ENCODE results near the gene ARG1. TPM values are rescaled to one million over a fixed set of nuclear protein-coding genes. Genes with fewer than 3 reads are reported as not detected.
A peak's percentile ranks its signal among the peaks of the same experiment; 100 is the strongest.

ARG1 gene
- polyA plus RNA-seq, 2 of the 4 experiments (the other 2 are of a cell fraction), result not detected

DNA sequence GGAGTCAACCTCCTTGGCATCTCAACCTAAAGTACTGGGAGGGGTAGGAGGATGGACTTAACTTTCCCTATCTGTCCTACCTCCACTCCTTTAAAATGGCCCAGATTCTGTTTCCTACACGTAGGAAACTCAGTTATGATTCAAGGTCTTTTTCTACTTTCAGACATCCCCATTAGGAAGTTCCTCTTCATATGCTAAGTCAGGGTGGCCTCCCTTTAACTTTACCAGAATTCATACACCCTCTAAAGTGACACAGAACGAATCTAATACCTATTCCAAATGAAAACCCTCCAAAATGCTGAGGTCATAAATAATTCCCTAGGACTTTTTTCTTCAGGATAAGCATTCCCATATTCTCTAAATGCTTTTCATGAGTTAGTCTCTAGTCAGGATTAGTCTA is 15.6 kb downstream of the ARG1 start:
- no peak for ATAC-seq
- no peak overlapping the region for H3K4me3 ChIP-seq
- TF ChIP-seq NFE2L2 (conservative IDR thresholded peaks at IDR 0.05; ENCODE audit: low read length) (no peak), CEBPB (IDR thresholded peaks at IDR 0.05) (no peak), KDM1A (IDR thresholded peaks at IDR 0.05; ENCODE audit: low read depth) (no peak), HOXB13 (CRISPR knock-in tag; IDR thresholded peaks at IDR 0.05; ENCODE audit: low read depth) (no peak), RFX5 (IDR thresholded peaks at IDR 0.05) (no peak), TFCP2L1 (CRISPR knock-in tag; IDR thresholded peaks at IDR 0.05) (no peak), POLR2AphosphoS2 (conservative IDR thresholded peaks at IDR 0.05; ENCODE audit: low read length) (no peak), FOSB (CRISPR knock-in tag; IDR thresholded peaks at IDR 0.05) (no peak), CHD4 (IDR thresholded peaks at IDR 0.05; ENCODE audit: borderline replicate concordance) (no peak), POLR2A (IDR thresholded peaks at IDR 0.05; ENCODE audit: low read length) (no peak), MAFK (IDR thresholded peaks at IDR 0.05; ENCODE audit: partially characterized antibody) (no peak)
- TF ChIP-seq, protein P1, sequence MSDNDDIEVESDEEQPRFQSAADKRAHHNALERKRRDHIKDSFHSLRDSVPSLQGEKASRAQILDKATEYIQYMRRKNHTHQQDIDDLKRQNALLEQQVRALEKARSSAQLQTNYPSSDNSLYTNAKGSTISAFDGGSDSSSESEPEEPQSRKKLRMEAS (IDR thresholded peaks at IDR 0.05), result no peak
- no peak for DNase-seq (ENCODE audit: low read depth in 1 of 2, low spot score in 1 of 2)
- ChIA-PET POLR2A (no interaction called here), CTCF (no interaction called here)
- no peak overlapping the region for H3K4me2 ChIP-seq
- H3K27ac ChIP-seq, result no peak overlapping the region
- H3K9me3 ChIP-seq, result no peaks in the 10 kb centered on the region
- H3K4me1 ChIP-seq, result no peaks in the 10 kb centered on the region
- FAIRE-seq, result no peak
- WGBS (ENCODE audit: missing lambda C conversion rate), result 93% methylated on average over 2 of the region's 2 CpGs

DNA sequence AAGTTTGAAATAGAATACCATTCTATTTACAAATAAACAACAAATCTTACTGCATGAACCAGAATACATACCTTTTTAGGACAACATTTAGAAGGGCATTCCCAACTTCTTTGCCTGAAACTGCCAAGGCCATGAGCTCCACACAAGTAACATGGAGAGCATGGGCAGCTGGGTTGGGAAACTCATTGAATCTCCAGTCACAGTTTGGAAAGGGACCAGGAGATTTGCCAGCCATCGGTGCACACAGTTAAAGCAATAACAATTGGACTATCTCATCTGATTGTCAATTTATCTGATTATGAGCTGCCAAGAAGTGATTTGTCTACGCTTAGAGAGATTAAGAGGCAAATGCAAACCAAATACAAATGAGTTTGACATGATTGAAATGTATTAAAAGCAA is 19.9 kb downstream of the ARG1 start:
- H3K4me3 ChIP-seq, result no peak overlapping the region
- ATAC-seq, result no peak
- no peaks in the 10 kb centered on the region for H3K9me3 ChIP-seq
- POLR2A ChIA-PET, result no interaction called here
- no peak for DNase-seq (ENCODE audit: low read depth in 1 of 2, low spot score in 1 of 2)
- FAIRE-seq, result no peak
- CTCF ChIA-PET, result no interaction called here
- no peak overlapping the region for H3K27ac ChIP-seq
- no peaks in the 10 kb centered on the region for H3K4me1 ChIP-seq
- 97% methylated on average over 2 of the region's 2 CpGs for WGBS (ENCODE audit: missing lambda C conversion rate)
- no peak overlapping the region for H3K4me2 ChIP-seq
- TF ChIP-seq GATA3 (IDR thresholded peaks at IDR 0.05; ENCODE audit: borderline replicate concordance) (no peak), KDM5A (IDR thresholded peaks at IDR 0.05) (no peak), HOXB5 (CRISPR knock-in tag; IDR thresholded peaks at IDR 0.05) (no peak), CHD4 (IDR thresholded peaks at IDR 0.05; ENCODE audit: borderline replicate concordance) (no peak), NR3C1 (IDR thresholded peaks at IDR 0.05) (no peak)
- TF ChIP-seq, protein P2, sequence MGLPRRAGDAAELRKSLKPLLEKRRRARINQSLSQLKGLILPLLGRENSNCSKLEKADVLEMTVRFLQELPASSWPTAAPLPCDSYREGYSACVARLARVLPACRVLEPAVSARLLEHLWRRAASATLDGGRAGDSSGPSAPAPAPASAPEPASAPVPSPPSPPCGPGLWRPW (IDR thresholded peaks at IDR 0.05), result no peak

DNA sequence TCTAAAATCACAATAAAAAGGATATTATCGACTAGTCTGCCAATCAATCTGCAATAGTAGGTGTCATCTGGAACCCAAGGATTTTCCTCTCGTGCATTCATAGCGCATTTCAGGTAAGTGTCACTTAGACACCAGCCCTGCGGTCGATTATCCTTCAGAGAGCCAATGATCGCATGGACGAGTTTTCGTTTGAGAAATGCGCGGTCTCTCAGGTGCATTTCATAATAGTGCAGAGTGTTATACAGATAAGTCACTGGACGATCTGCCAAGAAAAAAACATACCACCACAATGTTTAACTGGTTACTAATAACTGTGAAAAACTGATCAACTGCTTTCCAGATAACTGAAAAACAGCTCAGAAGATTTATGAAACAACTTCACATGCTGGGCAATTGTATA is 21.0 kb downstream of the ARG1 start:
- 91% methylated on average over 11 of the region's 11 CpGs for WGBS (ENCODE audit: missing lambda C conversion rate)
- Histone ChIP-seq H3K9me3 (no peaks in the 10 kb centered on the region), H3K4me2 (no peak overlapping the region), H3K4me1 (no peaks in the 10 kb centered on the region), H3K27ac (no peak overlapping the region), H3K4me3 (no peak overlapping the region)
- ATAC-seq (no peak), DNase-seq (ENCODE audit: low read depth in 1 of 2, low spot score in 1 of 2) (no peak), FAIRE-seq (no peak)
- ChIA-PET POLR2A (no interaction called here), CTCF (interaction anchor here (1.5 kb wide), 1 partner anchor 34 kb away, joined by 3 read pairs; the partner anchor contains the start of gene MED23)
- TF ChIP-seq, protein P3, sequence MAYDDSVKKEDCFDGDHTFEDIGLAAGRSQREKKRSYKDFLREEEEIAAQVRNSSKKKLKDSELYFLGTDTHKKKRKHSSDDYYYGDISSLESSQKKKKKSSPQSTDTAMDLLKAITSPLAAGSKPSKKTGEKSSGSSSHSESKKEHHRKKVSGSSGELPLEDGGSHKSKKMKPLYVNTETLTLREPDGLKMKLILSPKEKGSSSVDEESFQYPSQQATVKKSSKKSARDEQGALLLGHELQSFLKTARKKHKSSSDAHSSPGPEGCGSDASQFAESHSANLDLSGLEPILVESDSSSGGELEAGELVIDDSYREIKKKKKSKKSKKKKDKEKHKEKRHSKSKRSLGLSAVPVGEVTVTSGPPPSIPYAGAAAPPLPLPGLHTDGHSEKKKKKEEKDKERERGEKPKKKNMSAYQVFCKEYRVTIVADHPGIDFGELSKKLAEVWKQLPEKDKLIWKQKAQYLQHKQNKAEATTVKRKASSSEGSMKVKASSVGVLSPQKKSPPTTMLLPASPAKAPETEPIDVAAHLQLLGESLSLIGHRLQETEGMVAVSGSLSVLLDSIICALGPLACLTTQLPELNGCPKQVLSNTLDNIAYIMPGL (CRISPR knock-in tag; IDR thresholded peaks at IDR 0.05; ENCODE audit: borderline replicate concordance), result no peak
- TF ChIP-seq ZFP36 (IDR thresholded peaks at IDR 0.05; ENCODE audit: borderline replicate concordance, partially characterized antibody), result no peak
- no peak for TF ChIP-seq ZNF302 (CRISPR knock-in tag; IDR thresholded peaks at IDR 0.05)
- TF ChIP-seq HDAC2 (IDR thresholded peaks at IDR 0.05), result no peak

DNA sequence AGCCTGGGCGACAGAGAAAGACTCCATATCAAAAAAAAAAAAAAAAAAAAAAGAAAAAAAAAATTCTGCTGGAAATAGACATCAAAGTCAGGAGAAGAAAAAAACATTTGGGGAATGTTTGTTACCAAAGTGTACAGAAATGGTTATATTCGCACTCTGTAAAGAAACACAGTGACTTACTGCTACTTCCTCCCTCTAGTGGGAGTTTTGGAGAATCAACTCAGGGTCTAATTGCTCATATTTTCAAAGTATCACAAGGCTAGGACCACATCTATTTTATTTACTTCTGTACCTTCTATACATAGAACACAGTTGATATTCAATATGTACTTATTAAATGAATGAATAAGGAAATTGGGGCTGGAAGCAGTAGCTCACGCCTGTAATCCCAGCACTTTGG is 24.4 kb downstream of the ARG1 start:
- CTCF ChIA-PET, result interaction anchor here (1.1 to 1.6 kb wide), 2 partner anchors 31 to 503 kb away, joined by 3 to 4 read pairs; no protein-coding TSS in a partner anchor

More for the DNA sequence above, 24.4 kb downstream of the ARG1 start:
- no peak for FAIRE-seq
- no peaks in the 10 kb centered on the region for H3K4me1 ChIP-seq
- no peak for TF ChIP-seq RNF2 (IDR thresholded peaks at IDR 0.05; ENCODE audit: borderline replicate concordance, low read depth)
- no peak for TF ChIP-seq MAZ (IDR thresholded peaks at IDR 0.05; ENCODE audit: borderline replicate concordance, low read depth, low read length)
- TF ChIP-seq BHLHE40 (IDR thresholded peaks at IDR 0.05; ENCODE audit: low read depth, low read length), result no peak
- TF ChIP-seq NPAS2 (CRISPR knock-in tag; IDR thresholded peaks at IDR 0.05; ENCODE audit: borderline replicate concordance), result no peak
- peak in 1 of 2 experiments; percentile 67; a peak in 2 of 6 replicates for ATAC-seq
- no peaks in the 10 kb centered on the region for H3K9me3 ChIP-seq
- POLR2A ChIA-PET, result no interaction called here
- DNase-seq (ENCODE audit: low read depth in 1 of 2, low spot score in 1 of 2), result no peak
- H3K4me2 ChIP-seq, result no peak overlapping the region
- no peak overlapping the region for H3K27ac ChIP-seq
- 88% methylated on average over 2 of the region's 3 CpGs for WGBS (ENCODE audit: missing lambda C conversion rate)
- H3K4me3 ChIP-seq, result no peak overlapping the region

Measured in A549 (cell line).